OCI-LY7 (cell line): Measurements from ENCODE around the gene TMEM86B. TPM values are rescaled to one million over a fixed set of nuclear protein-coding genes. Genes with fewer than 3 reads are reported as not detected.

Source experiments
- BruUV-seq: library from RNA; stranded (reverse); fragments of 400-500 nt; replicated peaks from 2 replicates; lab custom pipeline; 2021; lab: Mats Ljungman, UMichigan
- CTCF ChIA-PET: fragments of 300-600 bp; sonication (Branson Sonifier 250); formaldehyde crosslinking; loops from one replicate; lab custom pipeline; 2022; ENCODE audit warnings: antibody characterized with exemption; ENCODE audit not compliant: unreplicated experiment; lab: Charles Lee
- POLR2A ChIA-PET: fragments of 300-600 bp; sonication (Branson Sonifier 250); formaldehyde crosslinking; loops from one replicate; lab custom pipeline; 2022; ENCODE audit warnings: antibody characterized with exemption; lab: Charles Lee
- DNase-seq: peaks from one replicate; pipeline ENCODE4 v3.0.0-alpha.2; 2015; ENCODE audit warnings: low spot score
- H2AFZ ChIP-seq: fragments of 200-600 bp; sonication (generic), shearing (Covaris generic); 2 replicates; pipeline ENCODE4 v1.6.1; 2014; ENCODE audit warnings: mild to moderate bottlenecking, antibody characterized with exemption, low read length, moderate library complexity
- H3K27ac ChIP-seq: fragments of 200-600 bp; sonication (generic); 2 replicates; pipeline ENCODE4 v1.5.1; 2014; ENCODE audit warnings: mixed run types, low read depth, mild to moderate bottlenecking, moderate library complexity, low read length, inconsistent platforms; ENCODE audit not compliant: poor library complexity, severe bottlenecking
- H3K36me3 ChIP-seq: fragments of 200-600 bp; sonication (generic); 2 replicates; pipeline ENCODE4 v1.6.1; 2014; ENCODE audit warnings: mild to moderate bottlenecking, antibody characterized with exemption, low read length, moderate library complexity, mixed read lengths; ENCODE audit not compliant: insufficient read depth
- H3K4me1 ChIP-seq: fragments of 200-600 bp; sonication (generic); 2 replicates; pipeline ENCODE4 v1.5.1; 2014; ENCODE audit warnings: mild to moderate bottlenecking, low read length; ENCODE audit not compliant: insufficient read depth, poor library complexity, severe bottlenecking
- H3K4me2 ChIP-seq: fragments of 200-600 bp; sonication (generic); 2 replicates; pipeline ENCODE4 v1.6.1; 2014; ENCODE audit warnings: mild to moderate bottlenecking, low read length
- H3K4me3 ChIP-seq: fragments of 200-600 bp; sonication (generic); 2 replicates; pipeline ENCODE4 v1.5.1; 2014; ENCODE audit warnings: mild to moderate bottlenecking, low read depth, low read length; ENCODE audit not compliant: poor library complexity, severe bottlenecking
- H3K79me2 ChIP-seq: fragments of 200-600 bp; sonication (generic); 2 replicates; pipeline ENCODE4 v1.6.1; 2016; ENCODE audit warnings: low read depth, mild to moderate bottlenecking, low read length, moderate library complexity, mixed read lengths; ENCODE audit not compliant: insufficient read depth
- H3K9me2 ChIP-seq: fragments of 200-600 bp; sonication (generic); 2 replicates; pipeline ENCODE4 v1.6.1; 2016; ENCODE audit warnings: mild to moderate bottlenecking, low read length, mixed read lengths; ENCODE audit not compliant: insufficient read depth
- H3K9me3 ChIP-seq: fragments of 200-600 bp; sonication (generic); 2 replicates; pipeline ENCODE4 v1.6.1; 2014; ENCODE audit warnings: mild to moderate bottlenecking, mixed run types, low read length, mixed read lengths
- H4K20me1 ChIP-seq: fragments of 200-600 bp; sonication (generic); 2 replicates; pipeline ENCODE4 v1.6.1; 2014; ENCODE audit warnings: mild to moderate bottlenecking, antibody characterized with exemption, low read length, moderate library complexity, mixed read lengths; ENCODE audit not compliant: insufficient read depth
- CTCF ChIP-seq: fragments of 200-600 bp; sonication (generic); conservative IDR thresholded peaks from 2 replicates; pipeline ENCODE4 v1.5.1; 2014; ENCODE audit warnings: mild to moderate bottlenecking, antibody characterized with exemption, low read length, moderate library complexity, mixed read lengths
- EZH2phosphoT487 ChIP-seq: fragments of 200-600 bp; sonication (generic); IDR thresholded peaks from 2 replicates; pipeline ENCODE4 v1.6.1; 2018; ENCODE audit warnings: low read depth, borderline replicate concordance, mild to moderate bottlenecking, mixed run types, antibody characterized with exemption, low read length, moderate library complexity, mixed read lengths
- intact Hi-C: fragments of 100-400 bp; cut with micrococcal nuclease; formaldehyde crosslinking; loops from one replicate; pipeline ENCODE4 v1.10.0; 2022; ENCODE audit not compliant: unreplicated experiment
- total RNA-seq, 2 experiments: library from RNA; depleted of rRNA in 1 of 2; stranded (reverse); fragments of >200 nt in 1 of 2; shearing (Covaris generic) in 1 of 2; gene quantifications; 2 replicates each; pipeline ENCODE4 v1.2.3, GENCODE V29; 2014 to 2022

TMEM86B gene
- total RNA-seq, 2 experiments from 2014 or later = 8.1 to 13.8 TPM

DNA sequence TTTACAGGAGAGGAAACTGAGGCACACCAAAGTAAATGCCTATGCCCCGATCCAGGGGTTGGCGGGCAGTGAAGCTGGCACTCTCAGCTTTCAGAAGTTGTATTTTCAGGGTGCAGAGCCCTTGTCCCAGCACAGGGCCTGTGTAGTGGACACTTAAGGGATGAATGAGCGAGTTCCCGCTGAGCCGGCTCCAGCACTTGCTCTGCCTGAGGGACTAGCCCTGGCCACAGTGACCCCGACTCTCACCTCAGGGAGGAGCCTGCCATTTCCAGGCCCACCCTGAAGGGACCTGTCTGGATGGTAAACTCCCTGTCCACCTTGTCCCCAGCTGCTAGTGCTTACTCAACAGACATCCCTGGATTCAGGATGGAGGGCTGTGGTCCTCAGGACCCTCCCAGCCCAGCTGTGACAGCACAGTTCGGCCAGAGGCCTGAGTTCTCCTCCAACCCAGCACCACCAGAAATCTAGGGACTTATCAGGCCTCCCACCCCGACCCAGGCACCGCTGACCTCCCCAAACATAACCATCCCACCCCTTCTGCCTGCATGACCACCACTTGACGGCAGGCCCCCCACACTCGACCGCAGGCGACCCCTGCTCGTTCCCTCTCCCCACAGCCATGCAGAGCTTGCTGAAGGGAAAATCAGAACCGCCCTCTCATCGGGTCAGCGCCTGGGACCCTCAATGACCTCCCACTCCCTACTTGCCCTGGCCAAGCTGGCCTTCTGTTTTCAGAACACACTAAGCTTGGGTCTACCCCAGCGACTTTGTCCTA lies 21.9 kb upstream of the TMEM86B start:
- Histone ChIP-seq H3K4me3 (no peak overlapping the region), H3K4me2 (peak overlapping the region; percentile 98; the same call in 1 of the 2 replicates), H3K36me3 (peaks cover 89% of the 10 kb centered on the region), H2AFZ (no peak overlapping the region), H3K9me2 (no peaks in the 10 kb centered on the region), H3K79me2 (peaks cover 76% of the 10 kb centered on the region), H4K20me1 (peaks cover 32% of the 10 kb centered on the region), H3K4me1 (peaks cover 42% of the 10 kb centered on the region), H3K27ac (peak overlapping the region; percentile 97), H3K9me3 (no peaks in the 10 kb centered on the region)
- TF ChIP-seq CTCF (no peak), EZH2phosphoT487 (no peak)
- intact Hi-C loops = no loop called here
- BruUV-seq = no TSS peak
- CTCF ChIA-PET = no interaction called here
- POLR2A ChIA-PET = interaction anchor here (0.6 to 1.0 kb wide), 3 partner anchors 26 to 397 kb away, joined by 3 read pairs; no protein-coding TSS in a partner anchor
- DNase-seq = no peak

GRCh38 chr19:55249841-55250240 lies 21.3 kb upstream of the TMEM86B start:
- ChIA-PET POLR2A (no interaction called here), CTCF (no interaction called here)
- H3K27ac ChIP-seq = no peak overlapping the region
- intact Hi-C loops = no loop called here
- TF ChIP-seq CTCF = no peak
- TF ChIP-seq EZH2phosphoT487 = no peak
- no peak for DNase-seq
- H3K4me3 ChIP-seq = no peak overlapping the region
- H3K36me3 ChIP-seq = peaks cover 89% of the 10 kb centered on the region
- H4K20me1 ChIP-seq = peaks cover 32% of the 10 kb centered on the region
- H3K79me2 ChIP-seq = peaks cover 70% of the 10 kb centered on the region
- BruUV-seq = no TSS peak
- H3K4me2 ChIP-seq = no peak overlapping the region
- no peaks in the 10 kb centered on the region for H3K9me3 ChIP-seq
- H3K4me1 ChIP-seq = peaks cover 39% of the 10 kb centered on the region
- H3K9me2 ChIP-seq = no peaks in the 10 kb centered on the region
- H2AFZ ChIP-seq = no peak overlapping the region

GRCh38 chr19:55248704-55249103 lies 20.1 kb upstream of the TMEM86B start:
- Histone ChIP-seq H3K9me2 (no peaks in the 10 kb centered on the region), H3K9me3 (no peaks in the 10 kb centered on the region), H2AFZ (no peak overlapping the region), H3K4me3 (no peak overlapping the region), H3K79me2 (peaks cover 67% of the 10 kb centered on the region), H3K4me2 (no peak overlapping the region), H4K20me1 (peaks cover 32% of the 10 kb centered on the region), H3K4me1 (peaks cover 31% of the 10 kb centered on the region), H3K27ac (no peak overlapping the region), H3K36me3 (peaks cover 98% of the 10 kb centered on the region)
- no peak for TF ChIP-seq EZH2phosphoT487
- no peak for TF ChIP-seq CTCF
- DNase-seq = no peak
- intact Hi-C loops = no loop called here
- no TSS peak for BruUV-seq
- CTCF ChIA-PET = no interaction called here
- POLR2A ChIA-PET = no interaction called here
